Endothelial cell of umbilical vein (primary cell): Measurements from ENCODE around the gene MAP3K19. TPM values are rescaled to one million over a fixed set of nuclear protein-coding genes. Genes with fewer than 3 reads are reported as not detected.

Source experiments
- BruUV-seq: library from RNA; stranded (reverse); fragments of 400-500 nt; replicated peaks from 2 replicates; lab custom pipeline; 2021; lab: Mats Ljungman, UMichigan
- CTCF ChIA-PET: fragments of 300-600, 350-600 bp; sonication (Branson Sonifier 250); formaldehyde crosslinking; loops from one replicate; lab custom pipeline; 2021; ENCODE audit warnings: antibody characterized with exemption, inconsistent platforms; lab: Charles Lee
- POLR2A ChIA-PET: fragments of 300-600, 350-600 bp; sonication (Branson Sonifier 250); formaldehyde crosslinking; loops from one replicate; lab custom pipeline; 2021; ENCODE audit warnings: antibody characterized with exemption, inconsistent platforms; lab: Charles Lee
- DNase-seq: peaks from one replicate; pipeline ENCODE4 v3.0.0-alpha.2; 2011; ENCODE audit warnings: low read depth, low spot score
- FAIRE-seq: peaks from 2 replicates; lab custom pipeline; 2011; peaks lifted over from hg19 to GRCh38; lab: Jason Lieb, UNC
- H2AFZ ChIP-seq: 2 replicates; pipeline ENCODE4 v1.6.0; 2012; ENCODE audit warnings: low read depth, low read length, control low read depth, inconsistent platforms
- H3K27ac ChIP-seq: 2 replicates; pipeline ENCODE4 v1.5.1; 2011; ENCODE audit warnings: low read depth, mild to moderate bottlenecking, control low read depth, low read length, moderate library complexity; ENCODE audit not compliant: insufficient read depth
- H3K27me3 ChIP-seq, 2 experiments: 2 replicates each; pipeline versions ENCODE4 v1.6.0 to v1.6.1; 2011; ENCODE audit warnings: low read length in 2 of 2, mixed read lengths in 1 of 2; ENCODE audit not compliant: control insufficient read depth in 2 of 2, insufficient read depth in 2 of 2
- H3K36me3 ChIP-seq, 2 experiments: 2 replicates in 1 of 2; 3 replicates in 1 of 2; pipeline ENCODE4 v1.5.1; 2011; ENCODE audit warnings: low read length in 2 of 2, mild to moderate bottlenecking in 1 of 2, moderate library complexity in 1 of 2; ENCODE audit not compliant: control insufficient read depth in 2 of 2, insufficient read depth in 2 of 2; ENCODE audit errors: extremely low read depth in 1 of 2
- H3K4me1 ChIP-seq: 3 replicates; pipeline ENCODE4 v1.5.1; 2011; ENCODE audit warnings: mild to moderate bottlenecking, low read length; ENCODE audit not compliant: control insufficient read depth, insufficient read depth; ENCODE audit errors: extremely low read depth
- H3K4me2 ChIP-seq: 2 replicates; pipeline ENCODE4 v1.6.1; 2011; ENCODE audit warnings: low read length, control low read depth, mixed read lengths; ENCODE audit not compliant: insufficient read depth
- H3K4me3 ChIP-seq, 3 experiments: fragments of 200-600 bp in 1 of 3; sonication (generic), shearing (Covaris generic) in 1 of 3; replicated peaks in 1 of 3; 2 replicates each; pipeline ENCODE4 v1.5.1; 2011 to 2016; ENCODE audit warnings: control low read depth in 3 of 3, low read length in 3 of 3, mild to moderate bottlenecking in 2 of 3, inconsistent platforms in 1 of 3, low read depth in 1 of 3, moderate library complexity in 1 of 3; ENCODE audit not compliant: insufficient read depth in 1 of 3
- H3K79me2 ChIP-seq: 2 replicates; pipeline ENCODE4 v1.6.0; 2012; ENCODE audit warnings: low read length, inconsistent platforms; ENCODE audit not compliant: control insufficient read depth, insufficient read depth
- H3K9ac ChIP-seq: replicated peaks from 2 replicates; pipeline ENCODE3; 2011; ENCODE audit warnings: low read length, control low read depth; ENCODE audit not compliant: insufficient read depth; ENCODE audit errors: extremely low read depth
- H3K9me1 ChIP-seq: replicated peaks from 3 replicates; pipeline ENCODE4 v1.6.0; 2011; ENCODE audit warnings: mild to moderate bottlenecking, low read length; ENCODE audit not compliant: control insufficient read depth, insufficient read depth; ENCODE audit errors: extremely low read depth
- H3K9me3 ChIP-seq: replicated peaks from 2 replicates; pipeline ENCODE4 v1.5.1; 2012; ENCODE audit warnings: low read length, inconsistent platforms; ENCODE audit not compliant: control insufficient read depth, insufficient read depth
- H4K20me1 ChIP-seq: replicated peaks from 2 replicates; pipeline ENCODE3; 2011; ENCODE audit warnings: mild to moderate bottlenecking, low read length; ENCODE audit not compliant: control insufficient read depth, insufficient read depth; ENCODE audit errors: extremely low read depth
- EZH2 ChIP-seq: IDR thresholded peaks from 2 replicates; pipeline ENCODE4 v1.6.1; 2012; ENCODE audit warnings: borderline replicate concordance, low read depth, mild to moderate bottlenecking, moderate library complexity, low read length, inconsistent platforms; ENCODE audit not compliant: severe bottlenecking
- FOS ChIP-seq: IDR thresholded peaks from 2 replicates; pipeline ENCODE4 v1.6.1; 2011; ENCODE audit warnings: mild to moderate bottlenecking, low read length, moderate library complexity, borderline replicate concordance; ENCODE audit not compliant: insufficient read depth
- GATA2 ChIP-seq: IDR thresholded peaks from 2 replicates; pipeline ENCODE4 v1.7.0; 2011; ENCODE audit warnings: low read depth, mild to moderate bottlenecking, moderate library complexity, mixed read lengths, low read length; ENCODE audit not compliant: insufficient read length, insufficient read depth
- JUN ChIP-seq: IDR thresholded peaks from 2 replicates; pipeline ENCODE4 v1.6.1; 2011; ENCODE audit warnings: borderline replicate concordance, low read depth; ENCODE audit not compliant: insufficient read length, insufficient read depth
- MYC ChIP-seq: IDR thresholded peaks from one replicate; pipeline ENCODE4 v1.6.1; 2011; ENCODE audit warnings: mild to moderate bottlenecking, low read depth, low read length
- POLR2A ChIP-seq: IDR thresholded peaks from 2 replicates; pipeline ENCODE4 v1.6.1; 2012; ENCODE audit warnings: low read depth, mild to moderate bottlenecking, control low read depth, low read length
- POLR2AphosphoS5 ChIP-seq: IDR thresholded peaks from 2 replicates; pipeline ENCODE4 v1.6.1; 2012; ENCODE audit warnings: low read depth, mild to moderate bottlenecking, control low read depth, low read length, moderate library complexity; ENCODE audit not compliant: insufficient read depth
- dilution Hi-C: fragments of 300-500 bp; cut with MboI; formaldehyde crosslinking; loops from one replicate; pipeline ENCODE4 v1.15.0; 2019; ENCODE audit warnings: low sequenced_read_pairs; ENCODE audit not compliant: extremely low pct_ligation_motif_present
- intact Hi-C: fragments of 100-400 bp; cut with micrococcal nuclease; formaldehyde crosslinking; loops from one replicate; pipeline ENCODE4 v1.10.0; 2022
- polyA plus RNA-seq, 4 experiments: library from polyadenylated mRNA; depleted of rRNA in 3 of 4; stranded (reverse) in 3 of 4; unstranded in 1 of 4; fragments of >200 nt; gene quantifications; 2 replicates each; pipeline versions ENCODE4 v1.2.1 to v1.2.3, GENCODE V29; 2011 to 2012; ENCODE audit warnings: missing spikeins in 1 of 4
- total RNA-seq: library from RNA; stranded (reverse); gene quantifications from 2 replicates; pipeline ENCODE4 v1.2.3, GENCODE V29; 2021
- TF ChIP-seq, protein P1 (sequence below), 2 donors: IDR thresholded peaks; 1 replicate in 1 of 2; 2 replicates in 1 of 2; pipeline ENCODE4 v1.5.1; 2011; ENCODE audit warnings: low read length in 2 of 2, mild to moderate bottlenecking in 2 of 2, moderate library complexity in 2 of 2, control low read depth in 1 of 2, inconsistent platforms in 1 of 2, low read depth in 1 of 2; ENCODE audit not compliant: insufficient read depth in 1 of 2; ENCODE audit errors: extremely low read depth in 1 of 2
- TF ChIP-seq, protein P2 (sequence below): IDR thresholded peaks from 2 replicates; pipeline ENCODE4 v1.6.1; 2011; ENCODE audit not compliant: insufficient read depth, insufficient read length

The MAP3K19 gene
- total and polyA plus RNA-seq, 2 donors (not counting 3 experiments of a cell fraction or from before 2014, with no cell fraction given) = not detected

GRCh38 chr2:134975281-134976009 lies 71.8 kb downstream of the MAP3K19 start:
- Histone ChIP-seq H3K36me3 (no peaks in the 10 kb centered on the region), H3K79me2 (no peaks in the 10 kb centered on the region), H3K9me1 (no peaks in the 10 kb centered on the region), H4K20me1 (no peaks in the 10 kb centered on the region), H3K4me3 (no peak overlapping the region), H3K9me3 (no peaks in the 10 kb centered on the region), H3K4me2 (no peak overlapping the region), H3K9ac (no peak overlapping the region), H2AFZ (no peak overlapping the region), H3K27me3 (peaks cover 2 to 6% of the 10 kb centered on the region in 2 experiments), H3K4me1 (peaks cover 4% of the 10 kb centered on the region), H3K27ac (no peak overlapping the region)
- ChIA-PET POLR2A (no interaction called here), CTCF (interaction anchor here (1.2 kb wide), 1 partner anchor 29 kb away, joined by 4 read pairs; no protein-coding TSS in a partner anchor)
- intact Hi-C loops (no loop called here), dilution Hi-C loops (no loop called here)
- BruUV-seq = no TSS peak
- FAIRE-seq (no peak), DNase-seq (no peak)
- TF ChIP-seq EZH2 = no peak
- TF ChIP-seq POLR2A = no peak
- TF ChIP-seq, protein P1, sequence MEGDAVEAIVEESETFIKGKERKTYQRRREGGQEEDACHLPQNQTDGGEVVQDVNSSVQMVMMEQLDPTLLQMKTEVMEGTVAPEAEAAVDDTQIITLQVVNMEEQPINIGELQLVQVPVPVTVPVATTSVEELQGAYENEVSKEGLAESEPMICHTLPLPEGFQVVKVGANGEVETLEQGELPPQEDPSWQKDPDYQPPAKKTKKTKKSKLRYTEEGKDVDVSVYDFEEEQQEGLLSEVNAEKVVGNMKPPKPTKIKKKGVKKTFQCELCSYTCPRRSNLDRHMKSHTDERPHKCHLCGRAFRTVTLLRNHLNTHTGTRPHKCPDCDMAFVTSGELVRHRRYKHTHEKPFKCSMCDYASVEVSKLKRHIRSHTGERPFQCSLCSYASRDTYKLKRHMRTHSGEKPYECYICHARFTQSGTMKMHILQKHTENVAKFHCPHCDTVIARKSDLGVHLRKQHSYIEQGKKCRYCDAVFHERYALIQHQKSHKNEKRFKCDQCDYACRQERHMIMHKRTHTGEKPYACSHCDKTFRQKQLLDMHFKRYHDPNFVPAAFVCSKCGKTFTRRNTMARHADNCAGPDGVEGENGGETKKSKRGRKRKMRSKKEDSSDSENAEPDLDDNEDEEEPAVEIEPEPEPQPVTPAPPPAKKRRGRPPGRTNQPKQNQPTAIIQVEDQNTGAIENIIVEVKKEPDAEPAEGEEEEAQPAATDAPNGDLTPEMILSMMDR (IDR thresholded peaks at IDR 0.05; ENCODE audit: extremely low read depth in 1 of 2, insufficient read depth in 1 of 2, low read depth in 1 of 2, low read length in 2 of 2) = no peak
- TF ChIP-seq, protein P2, sequence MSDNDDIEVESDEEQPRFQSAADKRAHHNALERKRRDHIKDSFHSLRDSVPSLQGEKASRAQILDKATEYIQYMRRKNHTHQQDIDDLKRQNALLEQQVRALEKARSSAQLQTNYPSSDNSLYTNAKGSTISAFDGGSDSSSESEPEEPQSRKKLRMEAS = no peak
- TF ChIP-seq POLR2AphosphoS5 = no peak
- TF ChIP-seq FOS = no peak
- TF ChIP-seq GATA2 = no peak
- no peak for TF ChIP-seq JUN
- no peak for TF ChIP-seq MYC
